HG03520 (cell line): ENCODE measurements around the gene DEPDC7.
"Not testable (repeated sequence)": the region's sequence is repeated elsewhere in the genome, so short reads cannot be mapped to it uniquely, and the experiment has no call there.

Experiments
- ATAC-seq: cut with Tn5 transposase; IDR thresholded peaks from one replicate; pipeline ENCODE4 v1.9.1; 2021; ENCODE audit warnings: mild to moderate bottlenecking, moderate library complexity; ENCODE audit not compliant: unreplicated experiment

Gene DEPDC7

GRCh38 chr11:33021937-33022336 lies 6.3 kb downstream of the DEPDC7 start:
- ATAC-seq = no peak

GRCh38 chr11:33025339-33025722 lies 9.7 kb downstream of the DEPDC7 start:
- ATAC-seq = no peak

- ATAC-seq = no peak
These were observed 11.6 kb downstream of the DEPDC7 start for GRCh38 chr11:33027233-33027632.

- no peak for ATAC-seq
These were observed 12.3 kb downstream of the DEPDC7 start for GRCh38 chr11:33027846-33028536.

GRCh38 chr11:33028537-33028914 lies 12.8 kb downstream of the DEPDC7 start:
- ATAC-seq = no peak

- not testable (repeated sequence) for ATAC-seq
These were observed 13.5 kb downstream of the DEPDC7 start for GRCh38 chr11:33029218-33029617.

GRCh38 chr11:33033493-33033892 lies 17.8 kb downstream of the DEPDC7 start:
- no peak for ATAC-seq

GRCh38 chr11:33035011-33035410 lies 19.3 kb downstream of the DEPDC7 start:
- ATAC-seq = no peak

- peak; percentile 79 for ATAC-seq
These were observed 23.8 kb downstream of the DEPDC7 start, which contains the start of gene TCP11L1 for GRCh38 chr11:33039274-33040032. Gene TCP11L1, plus strand, starts transcription at chr11:33039572. Its CDS starts 4,202 bp downstream, at chr11:33043774.

GRCh38 chr11:33040033-33040861 lies 24.6 kb downstream of the DEPDC7 start:
- ATAC-seq = peak; percentile 27

- no peak for ATAC-seq
These were observed 25.3 kb downstream of the DEPDC7 start for GRCh38 chr11:33040862-33041453.

GRCh38 chr11:33043221-33043830 lies 27.6 kb downstream of the DEPDC7 start:
- ATAC-seq = no peak

GRCh38 chr11:33044285-33044756 lies 28.6 kb downstream of the DEPDC7 start:
- ATAC-seq = no peak

GRCh38 chr11:33045551-33046255 lies 30.0 kb downstream of the DEPDC7 start:
- ATAC-seq = no peak

- ATAC-seq = not testable (repeated sequence)
These were observed 33.0 kb downstream of the DEPDC7 start for GRCh38 chr11:33048701-33049100.

GRCh38 chr11:33049565-33050408 lies 34.1 kb downstream of the DEPDC7 start:
- ATAC-seq = not testable (repeated sequence)

GRCh38 chr11:33052231-33052630 lies 36.6 kb downstream of the DEPDC7 start:
- ATAC-seq = no peak

GRCh38 chr11:33055375-33055774 lies 39.7 kb downstream of the DEPDC7 start:
- ATAC-seq = no peak

- ATAC-seq = no peak
These were observed 41.6 kb downstream of the DEPDC7 start for GRCh38 chr11:33057284-33057683.
